CD4-positive, alpha-beta T cell treated with Interleukin-21 for 1 hour (primary cell): Measurements from ENCODE around the gene GRIK3.

ENCODE experiments used
- DNase-seq: peaks from one replicate; pipeline ENCODE4 v3.0.0-alpha.2; 2020

The GRIK3 gene

GRCh38 chr1:36807262-36807661, 227.1 kb downstream of the GRIK3 start:
- no peak for DNase-seq

DNA sequence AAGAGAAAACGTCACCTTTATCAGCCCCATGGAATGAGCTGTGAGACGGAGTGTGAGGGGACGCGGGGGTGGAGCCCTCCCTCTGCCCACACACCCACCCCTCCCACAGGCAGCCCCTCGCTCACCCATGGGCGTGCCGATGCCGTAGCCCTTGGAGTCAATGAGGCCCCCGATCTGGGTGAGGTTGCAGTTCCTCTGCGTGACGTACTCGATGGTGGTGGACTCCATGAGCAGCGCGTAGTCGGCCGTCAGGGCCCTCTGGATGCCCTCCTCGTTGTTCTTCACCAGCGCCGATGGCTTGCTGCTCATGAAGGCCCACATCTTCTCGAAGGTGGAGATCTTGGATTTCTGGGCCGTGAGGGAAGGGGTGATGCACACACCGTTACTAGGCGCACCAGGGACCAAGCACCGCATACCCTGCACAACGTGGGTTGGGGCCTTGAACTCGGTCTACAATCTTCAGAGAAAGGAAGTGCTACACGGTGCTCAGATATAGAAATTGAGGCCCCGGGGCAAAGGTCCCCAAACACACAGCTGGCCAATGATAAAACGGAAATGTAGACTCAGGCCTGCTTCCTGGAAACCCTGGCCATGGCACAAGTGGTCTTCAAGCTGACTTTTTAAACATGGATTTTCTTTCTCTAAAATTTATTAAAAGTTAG, 228.2 kb downstream of the GRIK3 start:
- no peak for DNase-seq

DNA sequence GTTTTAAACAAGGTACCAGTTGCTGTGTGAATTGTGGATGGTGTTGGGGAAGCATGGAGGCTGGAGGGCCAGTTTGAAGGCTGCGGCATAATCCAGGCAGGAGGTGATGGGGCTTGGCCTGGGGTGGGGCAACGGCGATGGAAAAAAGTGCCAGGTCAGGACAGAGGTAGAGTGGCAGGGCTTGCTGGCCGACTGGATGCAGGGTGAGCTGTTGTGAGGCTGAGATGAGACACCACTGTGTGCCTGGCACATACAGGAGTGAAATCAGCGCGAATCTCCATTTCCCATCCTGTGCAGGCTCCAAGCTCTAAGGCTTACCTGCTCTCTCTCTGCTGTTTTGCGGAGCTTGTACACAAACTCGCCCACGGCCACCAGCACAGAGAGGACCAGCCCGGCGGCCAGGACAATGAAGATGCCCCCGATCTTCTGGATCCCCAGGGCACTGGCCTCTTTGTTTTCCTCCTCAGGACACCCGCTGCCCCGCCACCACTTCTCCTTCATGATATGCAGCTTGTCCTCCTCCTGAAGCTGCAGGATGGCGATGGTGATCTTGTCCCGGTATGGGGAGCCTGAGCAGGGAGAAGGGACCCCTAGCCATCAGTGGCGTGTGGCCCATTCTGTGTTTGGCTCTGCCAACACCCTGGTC, 229.5 kb downstream of the GRIK3 start:
- no peak for DNase-seq

- DNase-seq: no peak
These were observed 230.3 kb downstream of the GRIK3 start for GRCh38 chr1:36803868-36804570.

- DNase-seq: no peak
These were observed 232.3 kb downstream of the GRIK3 start for GRCh38 chr1:36802018-36802417.

DNA sequence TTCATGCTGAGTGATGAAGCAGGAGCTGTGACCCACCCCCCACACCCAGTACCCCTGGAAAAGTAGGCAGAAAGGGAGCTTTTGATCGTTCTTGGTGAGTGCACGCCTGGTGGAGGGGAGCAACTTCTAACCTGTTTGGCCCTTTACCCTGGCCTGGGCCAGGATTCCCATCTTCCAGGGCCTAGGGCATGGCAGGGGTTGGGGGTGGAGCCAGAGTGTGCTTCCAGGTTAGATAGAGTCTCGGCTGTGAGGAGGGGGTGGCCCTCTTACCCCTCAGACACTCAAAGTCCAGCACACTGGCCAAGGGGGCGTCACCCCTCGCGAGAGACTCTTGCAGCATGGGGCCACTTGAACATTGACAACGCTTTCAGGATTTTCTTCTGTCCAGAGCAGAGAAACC, 236.6 kb downstream of the GRIK3 start:
- no peak for DNase-seq

- DNase-seq: no peak
These were observed 237.6 kb downstream of the GRIK3 start for GRCh38 chr1:36796733-36797132.

GRCh38 chr1:36796106-36796590, 238.2 kb downstream of the GRIK3 start:
- DNase-seq: no peak

DNA sequence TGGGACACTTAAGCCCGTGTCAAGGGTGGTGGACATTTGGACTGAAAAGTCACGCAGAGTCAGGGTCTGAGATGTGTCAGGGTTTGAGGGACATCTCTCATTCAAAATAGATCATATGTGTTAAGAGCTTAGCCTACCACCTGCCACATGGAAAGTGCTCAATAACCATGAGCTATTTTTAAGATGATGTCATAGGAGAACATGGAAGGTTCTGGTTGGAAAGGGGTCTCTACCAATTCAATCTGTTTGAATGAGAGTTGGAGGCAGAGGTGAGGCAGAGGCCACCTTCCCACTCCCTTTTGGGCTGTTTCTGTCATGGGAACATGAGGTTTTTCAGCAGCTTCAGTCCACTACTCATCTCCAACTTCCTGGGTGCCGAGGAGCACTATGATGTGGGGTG, 239.9 kb downstream of the GRIK3 start:
- no peak for DNase-seq

GRCh38 chr1:36793452-36793851, 240.9 kb downstream of the GRIK3 start:
- no peak for DNase-seq

DNA sequence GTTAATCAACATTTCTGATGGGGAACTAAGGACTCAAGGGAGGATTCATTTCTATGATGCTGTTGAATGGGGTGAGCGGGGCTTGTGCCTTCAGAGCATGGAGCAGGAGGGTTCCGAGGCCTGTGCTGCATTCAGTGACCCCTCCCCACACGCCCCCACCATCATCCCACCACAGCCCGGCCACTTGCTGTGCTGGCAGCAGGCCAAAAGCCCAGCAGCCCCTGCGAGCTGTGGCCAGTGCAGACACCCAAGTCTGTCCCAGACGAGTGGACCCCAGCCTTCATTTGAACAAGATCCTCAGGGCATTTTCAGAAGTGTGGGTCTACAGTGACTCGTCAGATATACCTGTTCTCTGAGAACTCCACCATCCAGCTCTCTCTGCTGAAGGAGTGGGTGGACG, 242.0 kb downstream of the GRIK3 start:
- DNase-seq: no peak

GRCh38 chr1:36790191-36790590, 244.1 kb downstream of the GRIK3 start:
- no peak for DNase-seq

DNA sequence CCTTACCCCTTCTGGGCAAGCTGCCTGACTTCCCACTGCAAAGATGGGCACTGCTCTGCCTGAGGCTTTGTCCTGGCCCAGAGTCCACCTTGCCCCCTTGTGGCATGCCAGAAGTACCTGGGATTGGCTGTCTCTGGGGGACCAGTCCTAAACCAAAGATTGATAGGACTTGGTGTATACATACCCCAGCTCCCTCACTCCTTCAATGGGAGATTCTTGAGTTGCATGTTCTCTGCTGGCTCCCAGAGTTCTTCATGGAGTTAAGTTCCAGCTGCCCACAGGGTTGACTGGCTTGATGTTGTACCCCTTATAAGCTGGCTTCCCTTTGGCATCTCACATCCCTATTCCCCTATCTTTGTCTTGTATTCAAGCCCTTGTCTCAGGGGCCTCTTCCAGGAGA, 244.8 kb downstream of the GRIK3 start:
- no peak for DNase-seq

DNA sequence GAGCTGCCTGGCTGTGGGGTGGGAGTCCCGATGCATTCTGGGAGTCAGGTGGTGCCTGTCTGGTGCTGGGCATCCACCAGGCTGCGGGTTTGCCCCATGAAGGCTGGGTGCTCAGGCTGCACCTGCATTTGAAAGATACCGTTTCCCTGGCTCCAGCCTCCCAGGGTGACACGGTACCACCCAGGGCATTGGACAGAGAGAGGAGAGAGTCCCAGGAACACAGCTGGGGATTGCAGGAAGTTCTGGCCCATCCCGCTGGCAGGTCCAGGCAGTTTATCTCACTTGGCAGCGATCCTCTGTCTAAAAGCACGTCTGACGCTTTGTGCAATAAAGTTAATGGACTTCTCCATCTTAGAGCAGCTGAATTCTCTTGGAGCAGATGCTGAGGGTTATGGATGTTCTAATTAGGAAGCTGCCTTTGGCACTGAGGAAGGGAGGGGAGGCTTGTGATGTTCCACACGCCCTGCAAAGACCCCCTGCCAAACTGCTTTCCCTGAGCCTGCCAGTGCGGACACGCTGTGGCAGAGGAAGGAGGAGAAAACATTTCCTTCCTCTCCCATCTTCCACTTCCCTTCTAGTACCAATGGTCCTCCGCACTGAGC, 246.9 kb downstream of the GRIK3 start:
- no peak for DNase-seq

GRCh38 chr1:36786425-36786824, 247.9 kb downstream of the GRIK3 start:
- DNase-seq: no peak

GRCh38 chr1:36784147-36784859, 250.0 kb downstream of the GRIK3 start:
- no peak for DNase-seq

GRCh38 chr1:36783475-36783874, 250.8 kb downstream of the GRIK3 start:
- no peak for DNase-seq

- no peak for DNase-seq
These were observed 251.5 kb downstream of the GRIK3 start for GRCh38 chr1:36782785-36783184.

GRCh38 chr1:36782085-36782484, 252.2 kb downstream of the GRIK3 start:
- no peak for DNase-seq

- no peak for DNase-seq
These were observed 253.2 kb downstream of the GRIK3 start for GRCh38 chr1:36781098-36781497.

GRCh38 chr1:36778740-36779139, 255.6 kb downstream of the GRIK3 start:
- DNase-seq: no peak

- DNase-seq: no peak
These were observed 257.1 kb downstream of the GRIK3 start for GRCh38 chr1:36776948-36777831.
